PC-3 (cell line): Measurements from ENCODE around the gene PRKCQ. TPM values are rescaled to one million over a fixed set of nuclear protein-coding genes. Genes with fewer than 3 reads are reported as not detected.

ENCODE experiments used
- ATAC-seq: fragments of 200-7000 bp; cut with Tn5 transposase; 2 replicates; pipeline ENCODE4 v1.9.1; 2020; ENCODE audit warnings: mild to moderate bottlenecking, moderate library complexity
- BruUV-seq: library from RNA; stranded (reverse); fragments of 400-500 nt; replicated peaks from 2 replicates; lab custom pipeline; 2021; lab: Mats Ljungman, UMichigan
- CTCF ChIA-PET: fragments of 300-600 bp; sonication (Branson Sonifier 250); formaldehyde crosslinking; loops from one replicate; lab custom pipeline; 2022; ENCODE audit warnings: antibody characterized with exemption; lab: Charles Lee
- POLR2A ChIA-PET: fragments of 300-600 bp; sonication (Branson Sonifier 250); formaldehyde crosslinking; loops from one replicate; lab custom pipeline; 2022; ENCODE audit warnings: antibody characterized with exemption; ENCODE audit not compliant: unreplicated experiment; lab: Charles Lee
- DNase-seq: peaks from one replicate; pipeline ENCODE4 v3.0.0-alpha.2; 2015
- H2AFZ ChIP-seq: fragments of 300-600 bp; sonication (generic); 2 replicates; pipeline ENCODE4 v1.6.0; 2016; ENCODE audit warnings: antibody characterized with exemption, low read length
- H3F3A ChIP-seq: fragments of 300-600 bp; sonication (generic); one replicate; pipeline ENCODE4 v1.6.0; 2017; ENCODE audit warnings: antibody characterized with exemption, low read length, control low read depth, mild to moderate bottlenecking; ENCODE audit not compliant: unreplicated experiment
- H3K27ac ChIP-seq: fragments of 300-600 bp; sonication (generic); 2 replicates; pipeline ENCODE4 v1.5.1; 2016; ENCODE audit warnings: mild to moderate bottlenecking, low read length
- H3K27me3 ChIP-seq: fragments of 300-600 bp; sonication (generic); 2 replicates; pipeline ENCODE4 v1.6.1; 2016; ENCODE audit warnings: low read length, mixed read lengths
- H3K36me3 ChIP-seq: fragments of 300-600 bp; sonication (generic); 2 replicates; pipeline ENCODE4 v1.6.1; 2016; ENCODE audit warnings: low read depth, mixed run types, low read length, mixed read lengths
- H3K4me1 ChIP-seq: fragments of 300-600 bp; sonication (generic); 2 replicates; pipeline ENCODE4 v1.5.1; 2016; ENCODE audit warnings: low read length; ENCODE audit not compliant: insufficient read depth
- H3K4me2 ChIP-seq: fragments of 300-600 bp; sonication (generic); 2 replicates; pipeline ENCODE4 v1.6.0; 2016; ENCODE audit warnings: low read length
- H3K4me3 ChIP-seq: fragments of 300-600 bp; sonication (generic); 2 replicates; pipeline ENCODE4 v1.5.1; 2016; ENCODE audit warnings: mild to moderate bottlenecking, low read length, mixed read lengths
- H3K79me2 ChIP-seq: fragments of 300-600 bp; sonication (generic); 2 replicates; pipeline ENCODE4 v1.6.1; 2017; ENCODE audit warnings: low read length, mixed read lengths
- H3K9ac ChIP-seq: fragments of 300-600 bp; sonication (generic); 2 replicates; pipeline ENCODE4 v1.6.0; 2016; ENCODE audit warnings: mild to moderate bottlenecking, low read length
- H3K9me2 ChIP-seq: fragments of 300-600 bp; sonication (generic); replicated peaks from 2 replicates; pipeline ENCODE4 v1.6.1; 2016; ENCODE audit warnings: mixed run types, low read length, mixed read lengths
- H3K9me3 ChIP-seq: fragments of 300-600 bp; sonication (generic); 2 replicates; pipeline ENCODE4 v1.6.1; 2016; ENCODE audit warnings: low read length, mixed read lengths
- H4K20me1 ChIP-seq: fragments of 300-600 bp; sonication (generic); 2 replicates; pipeline ENCODE4 v1.6.1; 2016; ENCODE audit warnings: low read length, mixed read lengths
- EZH2 ChIP-seq: fragments of 300-600 bp; sonication (generic); IDR thresholded peaks from one replicate; pipeline ENCODE4 v1.6.1; 2017; ENCODE audit warnings: antibody characterized with exemption, mild to moderate bottlenecking, low read length; ENCODE audit not compliant: unreplicated experiment
- EZH2phosphoT487 ChIP-seq: fragments of 300-600 bp; sonication (generic); IDR thresholded peaks from 2 replicates; pipeline ENCODE4 v1.6.1; 2018; ENCODE audit warnings: mild to moderate bottlenecking, antibody characterized with exemption, low read length, borderline replicate concordance
- intact Hi-C: fragments of 100-400 bp; cut with micrococcal nuclease; formaldehyde crosslinking; loops from 2 replicates; pipeline ENCODE4 v1.9.0; 2023
- total RNA-seq: library from RNA; depleted of rRNA; stranded (reverse); fragments of >200 nt; gene quantifications from 2 replicates; pipeline ENCODE4 v1.2.3, GENCODE V29; 2014
- TF ChIP-seq, protein P1 (sequence below): fragments of 300-600 bp; sonication (generic); conservative IDR thresholded peaks from 2 replicates; pipeline ENCODE4 v1.5.1; 2017; ENCODE audit warnings: antibody characterized with exemption, low read depth, mild to moderate bottlenecking, low read length

The PRKCQ gene
- total RNA-seq, 1 experiment from 2014 or later, result not detected

DNA sequence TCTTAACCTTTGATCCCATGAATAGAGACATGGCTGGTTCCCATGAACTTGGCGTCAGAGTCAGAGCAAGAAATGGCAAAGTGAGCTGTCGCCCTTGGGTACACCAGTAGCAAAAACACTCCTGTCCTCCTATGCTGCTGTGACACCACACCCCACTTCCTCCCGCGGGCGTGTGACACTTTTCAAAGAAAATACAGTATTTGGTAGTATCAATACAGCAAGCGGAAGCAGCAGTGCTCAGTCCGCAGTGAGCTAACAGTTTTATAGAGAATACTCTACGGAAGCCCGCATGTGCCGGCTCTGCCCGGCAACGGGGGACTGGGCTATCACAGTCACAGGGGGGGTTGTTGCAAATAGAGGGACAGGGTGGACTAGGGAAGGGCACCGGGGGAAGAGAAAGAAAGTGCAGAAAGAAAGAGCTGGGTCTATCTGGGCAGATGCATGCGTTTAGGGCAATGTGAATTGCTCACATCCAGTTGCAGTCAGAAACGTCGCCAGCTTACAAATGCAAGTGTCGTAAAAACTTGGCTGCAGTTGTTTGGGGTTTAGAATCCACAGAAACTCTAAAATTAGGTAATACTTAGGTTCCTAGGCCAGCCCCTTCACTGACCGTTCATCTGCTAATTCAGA, 49.8 kb downstream of the PRKCQ start:
- Histone ChIP-seq H3K4me3 (no peak overlapping the region), H3K9me3 (no peaks in the 10 kb centered on the region), H3K79me2 (no peaks in the 10 kb centered on the region), H2AFZ (no peak overlapping the region), H3F3A (no peaks in the 10 kb centered on the region), H3K9me2 (no peaks in the 10 kb centered on the region), H3K4me1 (no peaks in the 10 kb centered on the region), H3K4me2 (no peak overlapping the region), H3K36me3 (no peaks in the 10 kb centered on the region), H3K27ac (no peak overlapping the region), H3K27me3 (peaks cover 24% of the 10 kb centered on the region), H4K20me1 (no peaks in the 10 kb centered on the region), H3K9ac (no peak overlapping the region)
- no TSS peak for BruUV-seq
- ChIA-PET CTCF (interaction anchor here (0.6 kb wide), 1 partner anchor 1118 kb away, joined by 3 read pairs; no protein-coding TSS in a partner anchor), POLR2A (no interaction called here)
- intact Hi-C loops, result no loop called here
- DNase-seq, result no peak
- no peak for ATAC-seq
- TF ChIP-seq, protein P1, sequence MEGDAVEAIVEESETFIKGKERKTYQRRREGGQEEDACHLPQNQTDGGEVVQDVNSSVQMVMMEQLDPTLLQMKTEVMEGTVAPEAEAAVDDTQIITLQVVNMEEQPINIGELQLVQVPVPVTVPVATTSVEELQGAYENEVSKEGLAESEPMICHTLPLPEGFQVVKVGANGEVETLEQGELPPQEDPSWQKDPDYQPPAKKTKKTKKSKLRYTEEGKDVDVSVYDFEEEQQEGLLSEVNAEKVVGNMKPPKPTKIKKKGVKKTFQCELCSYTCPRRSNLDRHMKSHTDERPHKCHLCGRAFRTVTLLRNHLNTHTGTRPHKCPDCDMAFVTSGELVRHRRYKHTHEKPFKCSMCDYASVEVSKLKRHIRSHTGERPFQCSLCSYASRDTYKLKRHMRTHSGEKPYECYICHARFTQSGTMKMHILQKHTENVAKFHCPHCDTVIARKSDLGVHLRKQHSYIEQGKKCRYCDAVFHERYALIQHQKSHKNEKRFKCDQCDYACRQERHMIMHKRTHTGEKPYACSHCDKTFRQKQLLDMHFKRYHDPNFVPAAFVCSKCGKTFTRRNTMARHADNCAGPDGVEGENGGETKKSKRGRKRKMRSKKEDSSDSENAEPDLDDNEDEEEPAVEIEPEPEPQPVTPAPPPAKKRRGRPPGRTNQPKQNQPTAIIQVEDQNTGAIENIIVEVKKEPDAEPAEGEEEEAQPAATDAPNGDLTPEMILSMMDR, result no peak
- TF ChIP-seq EZH2 (no peak), EZH2phosphoT487 (no peak)

DNA sequence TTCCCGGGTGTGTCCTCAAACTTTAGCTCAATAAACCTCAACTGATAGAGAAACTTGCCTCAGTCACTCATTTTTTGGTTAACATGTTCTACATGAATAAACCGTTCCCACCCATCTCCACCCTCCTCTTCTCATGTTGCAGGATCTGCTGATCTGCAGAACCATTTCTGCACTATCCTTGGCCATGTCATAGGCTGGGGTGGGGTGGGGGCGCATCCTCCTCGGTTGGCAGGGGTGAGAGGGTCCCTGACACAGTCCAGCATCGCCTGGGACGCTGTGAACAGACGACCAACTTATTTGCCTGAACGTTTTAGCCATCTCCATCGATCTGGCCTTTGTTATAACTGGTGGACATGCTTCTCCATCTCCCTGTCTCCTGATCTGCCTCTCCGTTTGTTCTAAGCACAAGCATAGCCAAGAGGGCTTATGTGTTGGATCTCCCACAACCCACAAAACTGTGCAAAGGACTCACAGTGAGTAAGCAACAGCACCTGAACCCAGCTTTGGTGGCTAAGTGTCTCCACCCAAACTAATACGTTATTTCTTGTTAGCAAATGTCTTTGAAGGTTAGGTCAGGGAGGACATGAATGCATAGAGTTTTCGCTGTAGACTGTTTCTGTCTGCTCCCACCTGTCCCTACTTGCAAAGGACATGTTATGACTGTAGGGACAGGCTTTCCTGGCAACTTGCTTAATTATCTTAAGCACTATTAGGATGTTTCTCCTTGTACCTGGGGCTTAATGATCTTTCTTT, 51.7 kb downstream of the PRKCQ start:
- no peaks in the 10 kb centered on the region for H3K79me2 ChIP-seq
- BruUV-seq, result no TSS peak
- H3K27me3 ChIP-seq, result peaks cover 20% of the 10 kb centered on the region
- no peak for TF ChIP-seq EZH2
- TF ChIP-seq, protein P1, result no peak
- TF ChIP-seq EZH2phosphoT487, result no peak
- H3K4me3 ChIP-seq, result no peak overlapping the region
- POLR2A ChIA-PET, result no interaction called here
- no peak overlapping the region for H3K9ac ChIP-seq
- H3K27ac ChIP-seq, result no peak overlapping the region
- CTCF ChIA-PET, result no interaction called here
- H3K4me2 ChIP-seq, result no peak overlapping the region
- intact Hi-C loops, result no loop called here
- H3K36me3 ChIP-seq, result no peaks in the 10 kb centered on the region
- H4K20me1 ChIP-seq, result no peaks in the 10 kb centered on the region
- no peak for DNase-seq
- H3F3A ChIP-seq, result no peaks in the 10 kb centered on the region
- no peaks in the 10 kb centered on the region for H3K4me1 ChIP-seq
- H3K9me2 ChIP-seq, result no peaks in the 10 kb centered on the region
- H3K9me3 ChIP-seq, result no peaks in the 10 kb centered on the region
- ATAC-seq, result no peak
- no peak overlapping the region for H2AFZ ChIP-seq
